IMR-90 (cell line): ENCODE measurements around the gene FBXL7. TPM values are rescaled to one million over a fixed set of nuclear protein-coding genes. Genes with fewer than 3 reads are reported as not detected.

ENCODE experiments used
- ATAC-seq: fragments of 200-7000 bp; cut with Tn5 transposase; 2 replicates; pipeline ENCODE4 v1.9.1; 2020; ENCODE audit warnings: low read depth, mild to moderate bottlenecking, moderate library complexity
- BruUV-seq: library from RNA; stranded (reverse); fragments of 400-500 nt; replicated peaks from 2 replicates; lab custom pipeline; 2021; lab: Mats Ljungman, UMichigan
- CTCF ChIA-PET: fragments of 300-600 bp; formaldehyde crosslinking; extraction: SDS; loops from one replicate; lab custom pipeline; 2021; ENCODE audit warnings: antibody characterized with exemption; lab: Yijun Ruan, JAX
- POLR2A ChIA-PET: fragments of 300-600 bp; sonication (Branson Sonifier 250); formaldehyde crosslinking; loops from one replicate; lab custom pipeline; 2022; ENCODE audit warnings: antibody characterized with exemption; ENCODE audit not compliant: unreplicated experiment; lab: Charles Lee
- DNase-seq: peaks from one replicate; pipeline ENCODE4 v3.0.0; 2013
- H2AFZ ChIP-seq: replicated peaks from 2 replicates; pipeline ENCODE3; 2013; ENCODE audit warnings: low read length, mild to moderate bottlenecking; ENCODE audit not compliant: poor library complexity
- H2AK5ac ChIP-seq: 2 replicates; pipeline ENCODE4 v1.6.1; 2013; ENCODE audit warnings: low read depth, low read length, inconsistent platforms
- H2AK9ac ChIP-seq: replicated peaks from 2 replicates; pipeline ENCODE3; 2013; ENCODE audit warnings: mild to moderate bottlenecking, low read depth, low read length, moderate library complexity; ENCODE audit not compliant: poor library complexity
- H2BK120ac ChIP-seq: 2 replicates; pipeline ENCODE4 v1.6.1; 2013; ENCODE audit warnings: low read depth, low read length, inconsistent platforms
- H2BK15ac ChIP-seq: 3 replicates; pipeline ENCODE4 v1.6.1; 2013; ENCODE audit warnings: low read depth, low read length, inconsistent platforms
- H2BK20ac ChIP-seq: 2 replicates; pipeline ENCODE4 v1.6.1; 2013; ENCODE audit warnings: low read depth, mild to moderate bottlenecking, inconsistent platforms, low read length, moderate library complexity
- H2BK5ac ChIP-seq: 2 replicates; pipeline ENCODE4 v1.6.1; 2013; ENCODE audit warnings: mild to moderate bottlenecking, low read depth, low read length, inconsistent platforms; ENCODE audit not compliant: poor library complexity, severe bottlenecking
- H3K14ac ChIP-seq: replicated peaks from 2 replicates; pipeline ENCODE4 v1.6.1; 2013; ENCODE audit warnings: low read depth, low read length, inconsistent platforms
- H3K18ac ChIP-seq: 2 replicates; pipeline ENCODE4 v1.6.1; 2013; ENCODE audit warnings: low read depth, low read length, control low read depth
- H3K23ac ChIP-seq: 2 replicates; pipeline ENCODE4 v1.6.1; 2013; ENCODE audit warnings: low read depth, low read length, inconsistent platforms
- H3K27ac ChIP-seq: 2 replicates; pipeline ENCODE4 v1.5.1; 2013; ENCODE audit warnings: mild to moderate bottlenecking, control low read depth, low read length; ENCODE audit not compliant: insufficient read depth
- H3K27me3 ChIP-seq: 2 replicates; pipeline ENCODE4 v1.6.1; 2013; ENCODE audit warnings: low read length; ENCODE audit not compliant: control insufficient read depth, insufficient read depth
- H3K36me3 ChIP-seq: 2 replicates; pipeline ENCODE4 v1.6.1; 2013; ENCODE audit warnings: low read length, mixed read lengths; ENCODE audit not compliant: control insufficient read depth, insufficient read depth
- H3K4ac ChIP-seq: 2 replicates; pipeline ENCODE4 v1.6.1; 2013; ENCODE audit warnings: low read depth, low read length, inconsistent platforms
- H3K4me1 ChIP-seq: 2 replicates; pipeline ENCODE4 v1.6.1; 2013; ENCODE audit warnings: low read length, mixed read lengths; ENCODE audit not compliant: control insufficient read depth, insufficient read depth
- H3K4me2 ChIP-seq: 2 replicates; pipeline ENCODE4 v1.6.1; 2013; ENCODE audit warnings: low read depth, mild to moderate bottlenecking, control low read depth, low read length, moderate library complexity
- H3K4me3 ChIP-seq: 2 replicates; pipeline ENCODE4 v1.5.1; 2013; ENCODE audit warnings: low read depth, mild to moderate bottlenecking, control low read depth, low read length, moderate library complexity; ENCODE audit not compliant: insufficient read depth
- H3K56ac ChIP-seq: 2 replicates; pipeline ENCODE4 v1.6.1; 2013; ENCODE audit warnings: low read length, inconsistent platforms; ENCODE audit not compliant: insufficient read depth; ENCODE audit errors: extremely low read depth
- H3K79me1 ChIP-seq, 2 experiments: 2 replicates each; pipeline ENCODE4 v1.6.1; 2013; ENCODE audit warnings: low read length in 2 of 2, inconsistent platforms in 1 of 2, low read depth in 1 of 2
- H3K9ac ChIP-seq: 2 replicates; pipeline ENCODE4 v1.6.1; 2013; ENCODE audit warnings: low read depth, low read length, control low read depth
- H3K9me1 ChIP-seq: 2 replicates; pipeline ENCODE4 v1.6.1; 2013; ENCODE audit warnings: low read length, inconsistent platforms; ENCODE audit not compliant: insufficient read depth
- H3K9me3 ChIP-seq: 2 replicates; pipeline ENCODE4 v1.6.1; 2013; ENCODE audit warnings: low read length; ENCODE audit not compliant: control insufficient read depth, insufficient read depth
- H4K20me1 ChIP-seq: 2 replicates; pipeline ENCODE4 v1.6.1; 2013; ENCODE audit warnings: low read length, inconsistent platforms; ENCODE audit not compliant: insufficient read depth
- H4K5ac ChIP-seq: 2 replicates; pipeline ENCODE4 v1.6.1; 2013; ENCODE audit warnings: mild to moderate bottlenecking, low read depth, low read length, control low read depth
- H4K8ac ChIP-seq, 2 experiments: 2 replicates each; pipeline ENCODE4 v1.6.1; 2013; ENCODE audit warnings: low read depth in 2 of 2, low read length in 2 of 2, control low read depth in 1 of 2, inconsistent platforms in 1 of 2
- H4K91ac ChIP-seq: 2 replicates; pipeline ENCODE4 v1.6.1; 2013; ENCODE audit warnings: low read depth, low read length, inconsistent platforms; ENCODE audit not compliant: insufficient read depth
- BHLHE40 ChIP-seq: fragments of 150-350 bp; IDR thresholded peaks from 2 replicates; pipeline ENCODE4 v1.6.1; 2016; ENCODE audit warnings: mild to moderate bottlenecking, low read depth, low read length
- CHD1 ChIP-seq: IDR thresholded peaks from 2 replicates; pipeline ENCODE4 v1.6.1; 2012; ENCODE audit warnings: low read depth, low read length, improper control_type of control experiment
- CTCF ChIP-seq: conservative IDR thresholded peaks from 2 replicates; pipeline ENCODE4 v1.5.1; 2012; ENCODE audit warnings: mild to moderate bottlenecking, low read depth, low read length, improper control_type of control experiment
- ELK1 ChIP-seq: fragments of 150-350 bp; IDR thresholded peaks from 2 replicates; pipeline ENCODE4 v1.6.1; 2016; ENCODE audit warnings: low read depth, mild to moderate bottlenecking, low read length, moderate library complexity, borderline replicate concordance
- FOS ChIP-seq: fragments of 150-350 bp; IDR thresholded peaks from 2 replicates; pipeline ENCODE4 v1.6.1; 2016; ENCODE audit warnings: low read depth, low read length
- MAFK ChIP-seq: IDR thresholded peaks from 2 replicates; pipeline ENCODE4 v1.6.1; 2012; ENCODE audit warnings: low read depth, low read length, improper control_type of control experiment
- NFE2L2 ChIP-seq: fragments of 150-350 bp; IDR thresholded peaks from 2 replicates; pipeline ENCODE4 v1.6.1; 2016; ENCODE audit warnings: low read depth, mild to moderate bottlenecking, low read length
- POLR2A ChIP-seq: IDR thresholded peaks from 2 replicates; pipeline ENCODE4 v1.6.1; 2012; ENCODE audit warnings: mild to moderate bottlenecking, low read depth, low read length
- RAD21 ChIP-seq: IDR thresholded peaks from 2 replicates; pipeline ENCODE4 v1.6.1; 2012; ENCODE audit warnings: low read length, improper control_type of control experiment
- RCOR1 ChIP-seq: IDR thresholded peaks from 2 replicates; pipeline ENCODE4 v1.6.1; 2012; ENCODE audit warnings: mild to moderate bottlenecking, low read length, improper control_type of control experiment; ENCODE audit not compliant: insufficient replicate concordance
- RFX5 ChIP-seq: IDR thresholded peaks from 2 replicates; pipeline ENCODE4 v1.8.0; 2012; ENCODE audit warnings: low read depth, mild to moderate bottlenecking, low read length, moderate library complexity
- SMC3 ChIP-seq: fragments of 150-350 bp; IDR thresholded peaks from 2 replicates; pipeline ENCODE4 v1.6.1; 2016; ENCODE audit warnings: low read depth, mild to moderate bottlenecking, antibody characterized with exemption, low read length, moderate library complexity
- USF2 ChIP-seq: fragments of 150-350 bp; IDR thresholded peaks from 2 replicates; pipeline ENCODE4 v1.6.1; 2017; ENCODE audit warnings: mild to moderate bottlenecking, antibody characterized with exemption, low read length, low read depth
- dilution Hi-C: fragments of 300-500 bp; cut with HindIII; formaldehyde crosslinking; loops from one replicate; pipeline ENCODE4 v1.14.3; 2018; ENCODE audit warnings: low sequenced_read_pairs; ENCODE audit not compliant: unreplicated experiment
- in situ Hi-C: fragments of 300-500 bp; cut with MboI; formaldehyde crosslinking; loops from 3 replicates; pipeline ENCODE4 v1.14.3; 2019; ENCODE audit warnings: low sequenced_read_pairs, inconsistent platforms, mixed read lengths
- intact Hi-C: fragments of 100-400 bp; cut with micrococcal nuclease; formaldehyde crosslinking; loops from 2 replicates; pipeline ENCODE4 v1.10.0; 2022
- polyA plus RNA-seq, 3 experiments: library from polyadenylated mRNA; depleted of rRNA; stranded (reverse); fragments of >200 nt; gene quantifications; 2 replicates each; pipeline ENCODE4 v1.2.3, GENCODE V29; 2012; ENCODE audit warnings: low replicate concordance in 1 of 3
- total RNA-seq: library from RNA; depleted of rRNA; stranded (reverse); fragments of >200 nt; gene quantifications from 2 replicates; pipeline ENCODE4 v1.2.3, GENCODE V29; 2012

FBXL7 gene
- total and polyA plus RNA-seq, 2 of the 4 experiments (the other 2 are of a cell fraction), result 4.1 to 10.2 TPM

GRCh38 chr5:15664961-15665360 lies 165.0 kb downstream of the FBXL7 start:
- dilution Hi-C loops (no loop called here), in situ Hi-C loops (no loop called here), intact Hi-C loops (no loop called here)
- H2AK5ac ChIP-seq, result no peak overlapping the region
- H3K56ac ChIP-seq, result no peak overlapping the region
- H3K4me1 ChIP-seq, result no peaks in the 10 kb centered on the region
- no peak overlapping the region for H3K18ac ChIP-seq
- H3K23ac ChIP-seq, result no peak overlapping the region
- no peak overlapping the region for H2BK15ac ChIP-seq
- H4K5ac ChIP-seq, result no peak overlapping the region
- no peaks in the 10 kb centered on the region for H3K36me3 ChIP-seq
- no peaks in the 10 kb centered on the region for H3K27me3 ChIP-seq
- H4K91ac ChIP-seq, result no peak overlapping the region
- no peak overlapping the region for H4K8ac ChIP-seq
- H3K9me3 ChIP-seq, result no peaks in the 10 kb centered on the region
- no peak overlapping the region for H3K4me3 ChIP-seq
- no peak overlapping the region for H2AFZ ChIP-seq
- ChIA-PET CTCF (no interaction called here), POLR2A (no interaction called here)
- DNase-seq (peak; percentile 45), ATAC-seq (no peak)
- no peak overlapping the region for H3K4ac ChIP-seq
- H4K20me1 ChIP-seq, result no peaks in the 10 kb centered on the region
- H3K27ac ChIP-seq, result no peak overlapping the region
- peaks cover 4 to 20% of the 10 kb centered on the region in 2 experiments; a peak in 3 of 4 replicates for H3K79me1 ChIP-seq
- H3K9ac ChIP-seq, result no peak overlapping the region
- no peak overlapping the region for H2AK9ac ChIP-seq
- H3K9me1 ChIP-seq, result no peaks in the 10 kb centered on the region
- H3K14ac ChIP-seq, result no peak overlapping the region
- no peak overlapping the region for H3K4me2 ChIP-seq
- H2BK120ac ChIP-seq, result no peak overlapping the region
- no TSS peak for BruUV-seq
- no peak for TF ChIP-seq ELK1
- no peak for TF ChIP-seq RCOR1
- no peak for TF ChIP-seq RFX5
- TF ChIP-seq USF2, result no peak
- TF ChIP-seq BHLHE40, result no peak
- no peak for TF ChIP-seq CTCF
- no peak for TF ChIP-seq RAD21
- TF ChIP-seq POLR2A, result no peak
- no peak for TF ChIP-seq SMC3
- no peak for TF ChIP-seq CHD1
- no peak for TF ChIP-seq MAFK
- TF ChIP-seq FOS, result no peak
- no peak for TF ChIP-seq NFE2L2
- H2BK5ac ChIP-seq, result no peak overlapping the region
- H2BK20ac ChIP-seq, result no peak overlapping the region
